ENCODE measurements around the gene KLHL13.

GRCh38 chrX:117969782-117970181, 146.8 kb downstream of the KLHL13 start:
- TF ChIP-seq SP1 (IDR thresholded peaks at IDR 0.05): no peak
- TF ChIP-seq FOXK2 (IDR thresholded peaks at IDR 0.05): no peak
- TF ChIP-seq, protein P1, sequence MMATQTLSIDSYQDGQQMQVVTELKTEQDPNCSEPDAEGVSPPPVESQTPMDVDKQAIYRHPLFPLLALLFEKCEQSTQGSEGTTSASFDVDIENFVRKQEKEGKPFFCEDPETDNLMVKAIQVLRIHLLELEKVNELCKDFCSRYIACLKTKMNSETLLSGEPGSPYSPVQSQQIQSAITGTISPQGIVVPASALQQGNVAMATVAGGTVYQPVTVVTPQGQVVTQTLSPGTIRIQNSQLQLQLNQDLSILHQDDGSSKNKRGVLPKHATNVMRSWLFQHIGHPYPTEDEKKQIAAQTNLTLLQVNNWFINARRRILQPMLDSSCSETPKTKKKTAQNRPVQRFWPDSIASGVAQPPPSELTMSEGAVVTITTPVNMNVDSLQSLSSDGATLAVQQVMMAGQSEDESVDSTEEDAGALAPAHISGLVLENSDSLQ (IDR thresholded peaks at IDR 0.05): no peak
- TF ChIP-seq NFRKB (IDR thresholded peaks at IDR 0.05): no peak
- no peak for TF ChIP-seq L3MBTL2 (conservative IDR thresholded peaks at IDR 0.05)
- TF ChIP-seq ARNT (IDR thresholded peaks at IDR 0.05): no peak
- TF ChIP-seq FOXA1 (IDR thresholded peaks at IDR 0.05): no peak

All from HEK293T (cell line).